GM21717 (cell line): ENCODE measurements around the gene WNT11.

Experiments
- ATAC-seq: cut with Tn5 transposase; IDR thresholded peaks from one replicate; pipeline ENCODE4 v1.9.1; 2021; ENCODE audit warnings: mild to moderate bottlenecking, moderate library complexity; ENCODE audit not compliant: unreplicated experiment

The WNT11 gene

GRCh38 chr11:76158394-76159302 is 47.7 kb downstream of the WNT11 start:
- ATAC-seq = no peak

GRCh38 chr11:76157891-76158290 is 48.4 kb downstream of the WNT11 start:
- ATAC-seq = no peak

GRCh38 chr11:76156971-76157427 is 49.3 kb downstream of the WNT11 start:
- ATAC-seq = no peak

GRCh38 chr11:76155500-76156227 is 50.6 kb downstream of the WNT11 start:
- no peak for ATAC-seq

- no peak for ATAC-seq
These were observed 52.8 kb downstream of the WNT11 start for GRCh38 chr11:76153571-76153923.

- ATAC-seq = peak; percentile 40
These were observed 53.3 kb downstream of the WNT11 start for GRCh38 chr11:76152741-76153570.

GRCh38 chr11:76152086-76152681 is 54.1 kb downstream of the WNT11 start:
- ATAC-seq = peak; percentile 70

GRCh38 chr11:76151556-76152085 is 54.7 kb downstream of the WNT11 start:
- ATAC-seq = no peak

- ATAC-seq = no peak
These were observed 56.2 kb downstream of the WNT11 start for GRCh38 chr11:76150141-76150540.

- ATAC-seq = no peak
These were observed 56.6 kb downstream of the WNT11 start for GRCh38 chr11:76149713-76150112.

- ATAC-seq = no peak
These were observed 57.2 kb downstream of the WNT11 start for GRCh38 chr11:76148941-76149613.

GRCh38 chr11:76148231-76148630 is 58.1 kb downstream of the WNT11 start:
- no peak for ATAC-seq

- no peak for ATAC-seq
These were observed 59.1 kb downstream of the WNT11 start for GRCh38 chr11:76147106-76147740.

GRCh38 chr11:76143274-76143673 is 63.0 kb downstream of the WNT11 start:
- ATAC-seq = no peak

- no peak for ATAC-seq
These were observed 64.3 kb downstream of the WNT11 start for GRCh38 chr11:76141901-76142588.

GRCh38 chr11:76140912-76141574 is 65.3 kb downstream of the WNT11 start:
- ATAC-seq = no peak

- ATAC-seq = no peak
These were observed 67.0 kb downstream of the WNT11 start for GRCh38 chr11:76139314-76139713.
